HCT116 (cell line): Measurements from ENCODE around the gene GCSAM. TPM values are rescaled to one million over a fixed set of nuclear protein-coding genes. Genes with fewer than 3 reads are reported as not detected.

Experiments used
- ATAC-seq: fragments of 200-7000 bp; cut with Tn5 transposase; 2 replicates; pipeline ENCODE4 v1.9.1; 2020; ENCODE audit warnings: mild to moderate bottlenecking, moderate library complexity
- BruUV-seq: library from RNA; stranded (reverse); fragments of 400-500 nt; replicated peaks from 2 replicates; lab custom pipeline; 2021; lab: Mats Ljungman, UMichigan
- CTCF ChIA-PET: fragments of 300-600 bp; sonication (Branson Sonifier 250); formaldehyde crosslinking; loops from one replicate; lab custom pipeline; 2021; ENCODE audit warnings: antibody characterized with exemption; lab: Charles Lee
- POLR2A ChIA-PET: fragments of 300-600, 350-600 bp; sonication (Branson Sonifier 250); formaldehyde crosslinking; loops from one replicate; lab custom pipeline; 2021; ENCODE audit warnings: antibody characterized with exemption; lab: Charles Lee
- RAD21 ChIA-PET, 2 experiments: fragments of 300-600 bp; sonication (Branson Sonifier 250); formaldehyde crosslinking; loops; one replicate each; lab custom pipeline; 2023; ENCODE audit warnings: low total read pairs in 2 of 2; ENCODE audit not compliant: uncharacterized antibody in 2 of 2, unreplicated experiment in 2 of 2, low non-redundant PET in 1 of 2; lab: Charles Lee
- DNase-seq: peaks from one replicate; pipeline ENCODE4 v3.0.0-alpha.2; 2010; ENCODE audit warnings: low read depth, low spot score
- H2AFZ ChIP-seq: fragments of 200-600 bp; shearing (Covaris generic), sonication (generic); 2 replicates; pipeline ENCODE4 v1.6.1; 2017; ENCODE audit warnings: low read depth, mixed run types, mixed read lengths, antibody characterized with exemption, low read length; ENCODE audit not compliant: poor library complexity, severe bottlenecking
- H3K27ac ChIP-seq: 2 replicates; pipeline ENCODE4 v1.5.1; 2012; ENCODE audit warnings: low read depth, low read length
- H3K27me3 ChIP-seq: fragments of 200-600 bp; sonication (generic); 2 replicates; pipeline ENCODE4 v1.6.1; 2016; ENCODE audit warnings: mixed run types, low read length, mixed read lengths; ENCODE audit not compliant: insufficient read depth
- H3K36me3 ChIP-seq, 2 experiments: fragments of 200-500 bp in 1 of 2; fragments of 200-600 bp in 1 of 2; sonication (Bioruptor generic) in 1 of 2; sonication (generic) in 1 of 2; 2 replicates each; pipeline versions ENCODE4 v1.5.1 to v1.6.1; 2014 to 2016; ENCODE audit warnings: low read length in 2 of 2, inconsistent platforms in 1 of 2, mixed read lengths in 1 of 2, mixed run types in 1 of 2; ENCODE audit not compliant: insufficient read depth in 2 of 2, control insufficient read depth in 1 of 2
- H3K4me1 ChIP-seq, 2 experiments: fragments of 200-600 bp in 1 of 2; sonication (generic) in 1 of 2; 2 replicates each; pipeline versions ENCODE4 v1.5.1 to v1.6.1; 2012 to 2017; ENCODE audit warnings: low read length in 2 of 2, inconsistent platforms in 1 of 2, mild to moderate bottlenecking in 1 of 2, mixed read lengths in 1 of 2, mixed run types in 1 of 2, moderate library complexity in 1 of 2; ENCODE audit not compliant: insufficient read depth in 2 of 2, control insufficient read depth in 1 of 2
- H3K4me2 ChIP-seq: fragments of 200-600 bp; sonication (generic); 2 replicates; pipeline ENCODE4 v1.6.1; 2017; ENCODE audit warnings: mixed run types, low read length, mixed read lengths
- H3K4me3 ChIP-seq, 2 experiments: fragments of 200-600 bp in 1 of 2; sonication (generic) in 1 of 2; replicated peaks in 1 of 2; 2 replicates each; pipeline ENCODE4 v1.5.1; 2011 to 2016; ENCODE audit warnings: low read length in 2 of 2, control low read depth in 1 of 2, low read depth in 1 of 2, mild to moderate bottlenecking in 1 of 2, mixed read lengths in 1 of 2, mixed run types in 1 of 2
- H3K79me2 ChIP-seq: fragments of 200-600 bp; sonication (generic); 2 replicates; pipeline ENCODE4 v1.6.1; 2017; ENCODE audit warnings: mild to moderate bottlenecking, mixed run types, low read length, moderate library complexity, mixed read lengths; ENCODE audit not compliant: insufficient read depth
- H3K9ac ChIP-seq: fragments of 200-600 bp; sonication (generic); 2 replicates; pipeline ENCODE4 v1.6.1; 2016; ENCODE audit warnings: low read length, mixed read lengths
- H3K9me2 ChIP-seq: fragments of 200-600 bp; sonication (generic), shearing (Covaris generic); 2 replicates; pipeline ENCODE4 v1.6.1; 2017; ENCODE audit warnings: mixed run types, mild to moderate bottlenecking, moderate library complexity; ENCODE audit not compliant: insufficient read depth
- H3K9me3 ChIP-seq, 2 experiments: fragments of 200-500 bp in 1 of 2; fragments of 200-600 bp in 1 of 2; sonication (Bioruptor generic) in 1 of 2; sonication (generic) in 1 of 2; 2 replicates each; pipeline ENCODE4 v1.6.1; 2014 to 2017; ENCODE audit warnings: low read length in 2 of 2, mixed read lengths in 2 of 2, inconsistent platforms in 1 of 2, low read depth in 1 of 2, mild to moderate bottlenecking in 1 of 2, mixed run types in 1 of 2, moderate library complexity in 1 of 2; ENCODE audit not compliant: control insufficient read depth in 1 of 2, insufficient read depth in 1 of 2
- H4K20me1 ChIP-seq: fragments of 200-600 bp; sonication (generic), shearing (Covaris generic); 2 replicates; pipeline ENCODE4 v1.6.1; 2017; ENCODE audit warnings: mixed run types, mild to moderate bottlenecking, moderate library complexity; ENCODE audit not compliant: insufficient read depth
- CEBPB ChIP-seq: IDR thresholded peaks from 2 replicates; pipeline ENCODE4 v1.6.1; 2012; ENCODE audit warnings: low read depth
- EZH2phosphoT487 ChIP-seq: fragments of 200-600 bp; IDR thresholded peaks from 2 replicates; pipeline ENCODE4 v1.6.1; 2018; ENCODE audit warnings: antibody characterized with exemption, borderline replicate concordance
- FOSL1 ChIP-seq: IDR thresholded peaks from 2 replicates; pipeline ENCODE4 v1.6.1; 2012; ENCODE audit warnings: low read depth
- SIN3A ChIP-seq: IDR thresholded peaks from 2 replicates; pipeline ENCODE4 v1.6.1; 2012; ENCODE audit warnings: low read depth
- SRF ChIP-seq: IDR thresholded peaks from 2 replicates; pipeline ENCODE4 v1.6.1; 2012; ENCODE audit warnings: low read depth
- TCF7L2 ChIP-seq: IDR thresholded peaks from 2 replicates; pipeline ENCODE4 v1.7.0; 2011; ENCODE audit warnings: borderline replicate concordance, inconsistent platforms; ENCODE audit not compliant: insufficient read depth, insufficient read length; ENCODE audit errors: extremely low read depth
- ZNF274 ChIP-seq: fragments of 200-500 bp; sonication (Bioruptor generic); IDR thresholded peaks from 2 replicates; pipeline ENCODE4 v1.6.1; 2014; ENCODE audit warnings: mild to moderate bottlenecking, low read depth, low read length, inconsistent platforms
- intact Hi-C: fragments of 100-400 bp; cut with micrococcal nuclease; formaldehyde crosslinking; loops from 2 replicates; pipeline ENCODE4 v1.10.0; 2022
- total RNA-seq: library from RNA; stranded (reverse); gene quantifications from one replicate; pipeline ENCODE4 v1.2.1, GENCODE V29; 2021; ENCODE audit not compliant: unreplicated experiment
- TF ChIP-seq, protein P1 (sequence below): IDR thresholded peaks from 2 replicates; pipeline ENCODE4 v1.6.1; 2012
- TF ChIP-seq, protein P2 (sequence below): IDR thresholded peaks from 2 replicates; pipeline ENCODE4 v1.6.1; 2012; ENCODE audit warnings: low read depth
- TF ChIP-seq, protein P3 (sequence below): IDR thresholded peaks from 2 replicates; pipeline ENCODE4 v1.6.1; 2012
- TF ChIP-seq, protein P4 (sequence below): IDR thresholded peaks from 2 replicates; pipeline ENCODE4 v1.6.1; 2011; ENCODE audit warnings: mild to moderate bottlenecking, low read length, moderate library complexity; ENCODE audit not compliant: insufficient replicate concordance; ENCODE audit errors: extremely low read depth

The GCSAM gene
- total RNA-seq, 1 experiment from 2014 or later, result not detected

DNA sequence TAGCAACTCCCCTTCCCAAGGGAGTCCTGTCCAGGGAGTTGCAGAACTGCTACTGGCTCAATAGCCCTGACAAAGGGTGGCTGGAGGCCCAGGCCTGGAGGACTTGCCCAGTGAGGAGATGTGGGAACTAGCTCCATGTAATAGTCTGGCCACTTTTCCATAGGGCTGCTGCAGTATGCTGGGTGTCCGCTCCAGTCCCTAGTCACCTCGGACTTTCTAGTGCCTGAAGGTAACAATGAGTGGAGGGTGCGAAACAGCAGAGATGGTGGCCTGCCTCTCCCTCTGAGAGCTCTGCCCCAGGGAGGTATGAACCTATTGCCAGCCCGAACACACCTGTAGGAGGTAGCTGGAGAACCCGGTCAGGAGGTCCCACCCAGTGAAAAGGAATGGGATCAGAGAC lies 42.0 kb upstream of the GCSAM start:
- Histone ChIP-seq H3K79me2 (no peaks in the 10 kb centered on the region), H3K36me3 (no peaks in the 10 kb centered on the region), H4K20me1 (no peaks in the 10 kb centered on the region), H3K4me1 (no peaks in the 10 kb centered on the region), H3K4me3 (no peak overlapping the region), H2AFZ (no peak overlapping the region), H3K9me3 (no peaks in the 10 kb centered on the region), H3K9ac (no peak overlapping the region), H3K9me2 (no peaks in the 10 kb centered on the region), H3K27me3 (no peaks in the 10 kb centered on the region), H3K27ac (no peak overlapping the region), H3K4me2 (no peak overlapping the region)
- ChIA-PET POLR2A (no interaction called here), RAD21 (no interaction called here), CTCF (no interaction called here)
- no peak for DNase-seq
- intact Hi-C loops, result no loop called here
- no peak for ATAC-seq
- no TSS peak for BruUV-seq
- TF ChIP-seq SIN3A (no peak), FOSL1 (no peak), EZH2phosphoT487 (no peak), CEBPB (no peak), ZNF274 (no peak)
- TF ChIP-seq, protein P1, sequence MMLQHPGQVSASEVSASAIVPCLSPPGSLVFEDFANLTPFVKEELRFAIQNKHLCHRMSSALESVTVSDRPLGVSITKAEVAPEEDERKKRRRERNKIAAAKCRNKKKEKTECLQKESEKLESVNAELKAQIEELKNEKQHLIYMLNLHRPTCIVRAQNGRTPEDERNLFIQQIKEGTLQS, result no peak

DNA sequence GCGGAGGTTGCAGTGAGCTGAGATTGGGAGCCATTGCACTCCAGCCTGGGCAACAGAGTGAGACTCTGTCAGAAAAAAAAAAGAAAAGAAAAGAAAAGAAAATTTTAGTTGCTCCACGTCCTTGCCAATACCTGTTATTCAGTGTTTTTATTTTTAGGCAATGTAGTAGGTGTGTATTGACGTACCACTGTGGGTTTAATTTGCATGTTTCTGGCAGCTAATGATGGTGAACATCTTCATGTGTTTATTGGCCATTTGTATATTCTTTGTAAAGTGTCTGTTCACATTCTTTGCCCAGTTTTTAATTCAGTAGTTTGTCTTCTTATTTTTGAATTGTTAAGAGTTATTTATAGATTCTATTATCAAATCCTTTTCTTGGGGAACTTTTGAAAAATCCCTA lies 38.1 kb upstream of the GCSAM start:
- intact Hi-C loops, result no loop called here
- RAD21 ChIA-PET, result no interaction called here
- no peak for TF ChIP-seq FOSL1
- no peak for TF ChIP-seq TCF7L2
- no peak for TF ChIP-seq CEBPB
- TF ChIP-seq, protein P2, sequence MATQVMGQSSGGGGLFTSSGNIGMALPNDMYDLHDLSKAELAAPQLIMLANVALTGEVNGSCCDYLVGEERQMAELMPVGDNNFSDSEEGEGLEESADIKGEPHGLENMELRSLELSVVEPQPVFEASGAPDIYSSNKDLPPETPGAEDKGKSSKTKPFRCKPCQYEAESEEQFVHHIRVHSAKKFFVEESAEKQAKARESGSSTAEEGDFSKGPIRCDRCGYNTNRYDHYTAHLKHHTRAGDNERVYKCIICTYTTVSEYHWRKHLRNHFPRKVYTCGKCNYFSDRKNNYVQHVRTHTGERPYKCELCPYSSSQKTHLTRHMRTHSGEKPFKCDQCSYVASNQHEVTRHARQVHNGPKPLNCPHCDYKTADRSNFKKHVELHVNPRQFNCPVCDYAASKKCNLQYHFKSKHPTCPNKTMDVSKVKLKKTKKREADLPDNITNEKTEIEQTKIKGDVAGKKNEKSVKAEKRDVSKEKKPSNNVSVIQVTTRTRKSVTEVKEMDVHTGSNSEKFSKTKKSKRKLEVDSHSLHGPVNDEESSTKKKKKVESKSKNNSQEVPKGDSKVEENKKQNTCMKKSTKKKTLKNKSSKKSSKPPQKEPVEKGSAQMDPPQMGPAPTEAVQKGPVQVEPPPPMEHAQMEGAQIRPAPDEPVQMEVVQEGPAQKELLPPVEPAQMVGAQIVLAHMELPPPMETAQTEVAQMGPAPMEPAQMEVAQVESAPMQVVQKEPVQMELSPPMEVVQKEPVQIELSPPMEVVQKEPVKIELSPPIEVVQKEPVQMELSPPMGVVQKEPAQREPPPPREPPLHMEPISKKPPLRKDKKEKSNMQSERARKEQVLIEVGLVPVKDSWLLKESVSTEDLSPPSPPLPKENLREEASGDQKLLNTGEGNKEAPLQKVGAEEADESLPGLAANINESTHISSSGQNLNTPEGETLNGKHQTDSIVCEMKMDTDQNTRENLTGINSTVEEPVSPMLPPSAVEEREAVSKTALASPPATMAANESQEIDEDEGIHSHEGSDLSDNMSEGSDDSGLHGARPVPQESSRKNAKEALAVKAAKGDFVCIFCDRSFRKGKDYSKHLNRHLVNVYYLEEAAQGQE, result no peak
- TF ChIP-seq SIN3A, result no peak
- TF ChIP-seq SRF, result no peak
- no peak for TF ChIP-seq EZH2phosphoT487
- TF ChIP-seq, protein P3, sequence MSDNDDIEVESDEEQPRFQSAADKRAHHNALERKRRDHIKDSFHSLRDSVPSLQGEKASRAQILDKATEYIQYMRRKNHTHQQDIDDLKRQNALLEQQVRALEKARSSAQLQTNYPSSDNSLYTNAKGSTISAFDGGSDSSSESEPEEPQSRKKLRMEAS, result no peak
- TF ChIP-seq, protein P4, sequence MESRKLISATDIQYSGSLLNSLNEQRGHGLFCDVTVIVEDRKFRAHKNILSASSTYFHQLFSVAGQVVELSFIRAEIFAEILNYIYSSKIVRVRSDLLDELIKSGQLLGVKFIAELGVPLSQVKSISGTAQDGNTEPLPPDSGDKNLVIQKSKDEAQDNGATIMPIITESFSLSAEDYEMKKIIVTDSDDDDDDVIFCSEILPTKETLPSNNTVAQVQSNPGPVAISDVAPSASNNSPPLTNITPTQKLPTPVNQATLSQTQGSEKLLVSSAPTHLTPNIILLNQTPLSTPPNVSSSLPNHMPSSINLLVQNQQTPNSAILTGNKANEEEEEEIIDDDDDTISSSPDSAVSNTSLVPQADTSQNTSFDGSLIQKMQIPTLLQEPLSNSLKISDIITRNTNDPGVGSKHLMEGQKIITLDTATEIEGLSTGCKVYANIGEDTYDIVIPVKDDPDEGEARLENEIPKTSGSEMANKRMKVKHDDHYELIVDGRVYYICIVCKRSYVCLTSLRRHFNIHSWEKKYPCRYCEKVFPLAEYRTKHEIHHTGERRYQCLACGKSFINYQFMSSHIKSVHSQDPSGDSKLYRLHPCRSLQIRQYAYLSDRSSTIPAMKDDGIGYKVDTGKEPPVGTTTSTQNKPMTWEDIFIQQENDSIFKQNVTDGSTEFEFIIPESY, result no peak

More for the DNA sequence above, 38.1 kb upstream of the GCSAM start:
- no TSS peak for BruUV-seq
- Histone ChIP-seq H3K27me3 (no peaks in the 10 kb centered on the region), H3K9ac (no peak overlapping the region), H2AFZ (no peak overlapping the region), H3K79me2 (no peaks in the 10 kb centered on the region), H3K4me3 (no peak overlapping the region), H3K9me2 (no peaks in the 10 kb centered on the region), H4K20me1 (no peaks in the 10 kb centered on the region), H3K4me2 (no peak overlapping the region), H3K4me1 (no peaks in the 10 kb centered on the region), H3K27ac (no peak overlapping the region), H3K36me3 (no peaks in the 10 kb centered on the region), H3K9me3 (no peaks in the 10 kb centered on the region)
- POLR2A ChIA-PET, result no interaction called here
- CTCF ChIA-PET, result no interaction called here
- ATAC-seq (no peak), DNase-seq (no peak)
